Measurements from ENCODE around the gene TMEM269.

DNA sequence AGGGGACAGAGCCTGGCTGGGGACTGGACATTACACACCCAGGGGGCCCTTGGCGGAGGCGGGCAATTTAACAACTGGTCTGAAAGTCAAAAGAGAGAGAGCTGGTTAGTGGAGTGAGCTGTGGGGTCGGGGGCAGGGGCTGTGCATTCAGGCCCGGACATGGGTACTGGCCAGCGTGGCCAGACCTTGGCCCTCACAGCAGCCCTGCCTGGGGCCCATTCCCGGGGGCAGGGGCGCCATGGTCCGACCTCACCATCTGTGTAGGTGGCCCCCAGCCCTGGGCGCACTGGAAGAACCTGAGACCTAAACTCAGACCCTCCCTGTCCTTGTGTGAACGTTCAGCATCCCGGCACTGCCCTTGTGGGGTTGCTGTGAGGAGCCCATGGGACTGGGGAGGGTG lies 49.7 kb upstream of the TMEM269 start:
- TF ChIP-seq GATA2 (IDR thresholded peaks at IDR 0.05; ENCODE audit: low read depth, low read length) (no peak), GATA3 (IDR thresholded peaks at IDR 0.05; ENCODE audit: low read depth, low read length) (no peak)

All from SH-SY5Y (cell line).